ENCODE results near the gene CCN6.

CCN6 gene

GRCh38 chr6:112113431-112113830, 59.5 kb downstream of the CCN6 start:
- no peak for TF ChIP-seq CTCF (IDR thresholded peaks at IDR 0.05)
- DNase-seq (ENCODE audit: low spot score), result no peak
- Histone ChIP-seq H3K4me3 (no peak overlapping the region), H3K27ac (no peak overlapping the region)

GRCh38 chr6:112113918-112114317, 60.0 kb downstream of the CCN6 start:
- Histone ChIP-seq H3K4me3 (no peak overlapping the region), H3K27ac (no peak overlapping the region)
- no peak for DNase-seq (ENCODE audit: low spot score)
- no peak for TF ChIP-seq CTCF (IDR thresholded peaks at IDR 0.05)

- no peak overlapping the region for H3K4me3 ChIP-seq
- DNase-seq (ENCODE audit: low spot score), result no peak
- no peak overlapping the region for H3K27ac ChIP-seq
- no peak for TF ChIP-seq CTCF (IDR thresholded peaks at IDR 0.05)
Measured at GRCh38 chr6:112114577-112115223, 60.8 kb downstream of the CCN6 start.

GRCh38 chr6:112116221-112116620, 62.3 kb downstream of the CCN6 start:
- DNase-seq (ENCODE audit: low spot score), result no peak
- H3K27ac ChIP-seq, result no peak overlapping the region
- no peak overlapping the region for H3K4me3 ChIP-seq
- TF ChIP-seq CTCF (IDR thresholded peaks at IDR 0.05), result no peak

- no peak for TF ChIP-seq CTCF (IDR thresholded peaks at IDR 0.05)
- Histone ChIP-seq H3K4me3 (no peak overlapping the region), H3K27ac (no peak overlapping the region)
- DNase-seq (ENCODE audit: low spot score), result no peak
Measured at GRCh38 chr6:112117554-112117953, 63.6 kb downstream of the CCN6 start.

GRCh38 chr6:112118034-112118433, 64.1 kb downstream of the CCN6 start:
- DNase-seq (ENCODE audit: low spot score), result no peak
- Histone ChIP-seq H3K27ac (no peak overlapping the region), H3K4me3 (no peak overlapping the region)
- TF ChIP-seq CTCF (IDR thresholded peaks at IDR 0.05), result no peak
